ENCODE measurements around the gene PDE4B.
"Not testable (repeated sequence)": the region's sequence is repeated elsewhere in the genome, so short reads cannot be mapped to it uniquely, and the experiment has no call there.

Gene PDE4B

GRCh38 chr1:66112744-66113400 is 320.2 kb downstream of the PDE4B start:
- no peak for DNase-seq (ENCODE audit: low spot score)
- H3K4me3 Mint-ChIP-seq = no peak overlapping the region
- H3K27ac Mint-ChIP-seq = no peak overlapping the region
- H3K9me3 Mint-ChIP-seq = no peaks in the 10 kb centered on the region
- no peaks in the 10 kb centered on the region for H3K36me3 Mint-ChIP-seq (ENCODE audit: low read depth)
- peaks cover 5% of the 10 kb centered on the region for H3K27me3 Mint-ChIP-seq (ENCODE audit: low read depth)
- no peaks in the 10 kb centered on the region for H3K4me1 Mint-ChIP-seq (ENCODE audit: low read depth)

GRCh38 chr1:66119148-66119547 is 326.5 kb downstream of the PDE4B start:
- no peaks in the 10 kb centered on the region for H3K9me3 Mint-ChIP-seq
- no peak for DNase-seq (ENCODE audit: low spot score)
- H3K4me3 Mint-ChIP-seq = no peak overlapping the region
- no peaks in the 10 kb centered on the region for H3K36me3 Mint-ChIP-seq (ENCODE audit: low read depth)
- no peak overlapping the region for H3K27ac Mint-ChIP-seq
- no peaks in the 10 kb centered on the region for H3K4me1 Mint-ChIP-seq (ENCODE audit: low read depth)
- H3K27me3 Mint-ChIP-seq (ENCODE audit: low read depth) = peaks cover 13% of the 10 kb centered on the region

- no peaks in the 10 kb centered on the region for H3K36me3 Mint-ChIP-seq (ENCODE audit: low read depth)
- no peak for DNase-seq (ENCODE audit: low spot score)
- H3K27ac Mint-ChIP-seq = no peak overlapping the region
- H3K4me3 Mint-ChIP-seq = no peak overlapping the region
- peaks cover 1% of the 10 kb centered on the region for H3K4me1 Mint-ChIP-seq (ENCODE audit: low read depth)
- peaks cover 13% of the 10 kb centered on the region for H3K27me3 Mint-ChIP-seq (ENCODE audit: low read depth)
- no peaks in the 10 kb centered on the region for H3K9me3 Mint-ChIP-seq
Observed at GRCh38 chr1:66124670-66125069, 332.0 kb downstream of the PDE4B start.

- H3K4me1 Mint-ChIP-seq (ENCODE audit: low read depth); H3K27ac Mint-ChIP-seq; H3K27me3 Mint-ChIP-seq (ENCODE audit: low read depth); H3K36me3 Mint-ChIP-seq (ENCODE audit: low read depth); H3K4me3 Mint-ChIP-seq; DNase-seq (ENCODE audit: low spot score); H3K9me3 Mint-ChIP-seq: not testable (repeated sequence)
Observed at GRCh38 chr1:66128641-66129040, 335.9 kb downstream of the PDE4B start.

GRCh38 chr1:66132324-66132723 is 339.6 kb downstream of the PDE4B start:
- no peaks in the 10 kb centered on the region for H3K36me3 Mint-ChIP-seq (ENCODE audit: low read depth)
- no peak overlapping the region for H3K4me3 Mint-ChIP-seq
- peaks cover 4% of the 10 kb centered on the region for H3K4me1 Mint-ChIP-seq (ENCODE audit: low read depth)
- H3K27ac Mint-ChIP-seq = no peak overlapping the region
- no peak for DNase-seq (ENCODE audit: low spot score)
- H3K27me3 Mint-ChIP-seq (ENCODE audit: low read depth) = no peaks in the 10 kb centered on the region
- no peaks in the 10 kb centered on the region for H3K9me3 Mint-ChIP-seq

- Mint-ChIP-seq H3K9me3 (no peaks in the 10 kb centered on the region), H3K4me3 (no peak overlapping the region), H3K27me3 (ENCODE audit: low read depth) (no peaks in the 10 kb centered on the region), H3K27ac (no peak overlapping the region), H3K4me1 (ENCODE audit: low read depth) (peaks cover 2% of the 10 kb centered on the region), H3K36me3 (ENCODE audit: low read depth) (no peaks in the 10 kb centered on the region)
- no peak for DNase-seq (ENCODE audit: low spot score)
Observed at GRCh38 chr1:66134004-66134403, 341.3 kb downstream of the PDE4B start.

- H3K9me3 Mint-ChIP-seq = no peaks in the 10 kb centered on the region
- H3K4me1 Mint-ChIP-seq (ENCODE audit: low read depth) = peaks cover 2% of the 10 kb centered on the region
- H3K36me3 Mint-ChIP-seq (ENCODE audit: low read depth) = no peaks in the 10 kb centered on the region
- no peak overlapping the region for H3K4me3 Mint-ChIP-seq
- H3K27me3 Mint-ChIP-seq (ENCODE audit: low read depth) = no peaks in the 10 kb centered on the region
- H3K27ac Mint-ChIP-seq = no peak overlapping the region
- DNase-seq (ENCODE audit: low spot score) = no peak
Observed at GRCh38 chr1:66135161-66135560, 342.5 kb downstream of the PDE4B start.

- H3K36me3 Mint-ChIP-seq (ENCODE audit: low read depth); H3K4me3 Mint-ChIP-seq; H3K27ac Mint-ChIP-seq; DNase-seq (ENCODE audit: low spot score); H3K9me3 Mint-ChIP-seq; H3K4me1 Mint-ChIP-seq (ENCODE audit: low read depth); H3K27me3 Mint-ChIP-seq (ENCODE audit: low read depth): not testable (repeated sequence)
Observed at GRCh38 chr1:66136423-66136822, 343.7 kb downstream of the PDE4B start.

- Mint-ChIP-seq H3K4me3 (no peak overlapping the region), H3K27ac (no peak overlapping the region), H3K27me3 (ENCODE audit: low read depth) (no peaks in the 10 kb centered on the region), H3K9me3 (no peaks in the 10 kb centered on the region), H3K4me1 (ENCODE audit: low read depth) (peaks cover 2% of the 10 kb centered on the region), H3K36me3 (ENCODE audit: low read depth) (no peaks in the 10 kb centered on the region)
- DNase-seq (ENCODE audit: low spot score) = no peak
Observed at GRCh38 chr1:66137235-66137634, 344.5 kb downstream of the PDE4B start.

GRCh38 chr1:66138613-66139012 is 345.9 kb downstream of the PDE4B start:
- no peak overlapping the region for H3K27ac Mint-ChIP-seq
- peaks cover 3% of the 10 kb centered on the region for H3K27me3 Mint-ChIP-seq (ENCODE audit: low read depth)
- no peak overlapping the region for H3K4me3 Mint-ChIP-seq
- H3K9me3 Mint-ChIP-seq = no peaks in the 10 kb centered on the region
- peaks cover 2% of the 10 kb centered on the region for H3K4me1 Mint-ChIP-seq (ENCODE audit: low read depth)
- no peak for DNase-seq (ENCODE audit: low spot score)
- H3K36me3 Mint-ChIP-seq (ENCODE audit: low read depth) = no peaks in the 10 kb centered on the region

- no peak for DNase-seq (ENCODE audit: low spot score)
- no peaks in the 10 kb centered on the region for H3K9me3 Mint-ChIP-seq
- peaks cover 2% of the 10 kb centered on the region for H3K4me1 Mint-ChIP-seq (ENCODE audit: low read depth)
- H3K27me3 Mint-ChIP-seq (ENCODE audit: low read depth) = peaks cover 3% of the 10 kb centered on the region
- no peak overlapping the region for H3K27ac Mint-ChIP-seq
- H3K36me3 Mint-ChIP-seq (ENCODE audit: low read depth) = no peaks in the 10 kb centered on the region
- no peak overlapping the region for H3K4me3 Mint-ChIP-seq
Observed at GRCh38 chr1:66140072-66140471, 347.4 kb downstream of the PDE4B start.

- Mint-ChIP-seq H3K27me3 (ENCODE audit: low read depth) (peaks cover 6% of the 10 kb centered on the region), H3K4me1 (ENCODE audit: low read depth) (no peaks in the 10 kb centered on the region), H3K36me3 (ENCODE audit: low read depth) (no peaks in the 10 kb centered on the region), H3K4me3 (no peak overlapping the region), H3K9me3 (no peaks in the 10 kb centered on the region), H3K27ac (no peak overlapping the region)
- no peak for DNase-seq (ENCODE audit: low spot score)
Observed at GRCh38 chr1:66143651-66144050, 351.0 kb downstream of the PDE4B start.

GRCh38 chr1:66147226-66147835 is 354.6 kb downstream of the PDE4B start:
- Mint-ChIP-seq H3K27ac (no peak overlapping the region), H3K27me3 (ENCODE audit: low read depth) (peaks cover 15% of the 10 kb centered on the region), H3K36me3 (ENCODE audit: low read depth) (no peaks in the 10 kb centered on the region), H3K4me3 (no peak overlapping the region), H3K4me1 (ENCODE audit: low read depth) (no peaks in the 10 kb centered on the region), H3K9me3 (no peaks in the 10 kb centered on the region)
- no peak for DNase-seq (ENCODE audit: low spot score)

GRCh38 chr1:66152034-66152433 is 359.3 kb downstream of the PDE4B start:
- no peak for DNase-seq (ENCODE audit: low spot score)
- Mint-ChIP-seq H3K4me1 (ENCODE audit: low read depth) (no peaks in the 10 kb centered on the region), H3K9me3 (no peaks in the 10 kb centered on the region), H3K27ac (no peak overlapping the region), H3K4me3 (no peak overlapping the region), H3K27me3 (ENCODE audit: low read depth) (peaks cover 25% of the 10 kb centered on the region), H3K36me3 (ENCODE audit: low read depth) (no peaks in the 10 kb centered on the region)

- H3K36me3 Mint-ChIP-seq (ENCODE audit: low read depth) = no peaks in the 10 kb centered on the region
- no peaks in the 10 kb centered on the region for H3K4me1 Mint-ChIP-seq (ENCODE audit: low read depth)
- H3K9me3 Mint-ChIP-seq = no peaks in the 10 kb centered on the region
- peaks cover 37% of the 10 kb centered on the region for H3K27me3 Mint-ChIP-seq (ENCODE audit: low read depth)
- no peak for DNase-seq (ENCODE audit: low spot score)
- no peak overlapping the region for H3K27ac Mint-ChIP-seq
- H3K4me3 Mint-ChIP-seq = no peak overlapping the region
Observed at GRCh38 chr1:66154394-66154793, 361.7 kb downstream of the PDE4B start.

Measured in T-helper 2 cell treated with Interferon-gamma antibody and Interleukin-4, amounts not matched to agents 5 μg/mL and 100 μg/mL, for 36 hours (primary cell).